Trophoblast cell (in vitro differentiated cells and primary cell): ENCODE data around the gene OARD1.

Experiments
- DNase-seq, 2 donors: peaks; one replicate each; pipeline ENCODE4 v3.0.0-alpha.2; 2016
- H2AFZ ChIP-seq: 2 replicates; pipeline ENCODE4 v1.6.1; 2013; ENCODE audit warnings: low read length, moderate library complexity, mild to moderate bottlenecking; ENCODE audit not compliant: insufficient read depth, poor library complexity
- H2AK5ac ChIP-seq: 2 replicates; pipeline ENCODE4 v1.6.1; 2013; ENCODE audit warnings: mild to moderate bottlenecking, low read length
- H2BK120ac ChIP-seq: 2 replicates; pipeline ENCODE4 v1.6.1; 2013; ENCODE audit warnings: low read length, mild to moderate bottlenecking, moderate library complexity; ENCODE audit not compliant: insufficient read depth, poor library complexity
- H2BK12ac ChIP-seq: 2 replicates; pipeline ENCODE4 v1.6.1; 2013; ENCODE audit warnings: mild to moderate bottlenecking, low read length, moderate library complexity
- H2BK5ac ChIP-seq: 2 replicates; pipeline ENCODE4 v1.6.1; 2013; ENCODE audit warnings: low read length, low read depth, moderate library complexity, mild to moderate bottlenecking; ENCODE audit not compliant: poor library complexity
- H3K14ac ChIP-seq: 2 replicates; pipeline ENCODE4 v1.6.1; 2013; ENCODE audit warnings: mild to moderate bottlenecking, low read length
- H3K18ac ChIP-seq: 2 replicates; pipeline ENCODE4 v1.6.1; 2013; ENCODE audit warnings: mild to moderate bottlenecking, low read length
- H3K23ac ChIP-seq: 2 replicates; pipeline ENCODE4 v1.6.1; 2013; ENCODE audit warnings: low read length
- H3K27ac ChIP-seq: 2 replicates; pipeline ENCODE4 v1.5.1; 2013; ENCODE audit warnings: low read depth, mild to moderate bottlenecking, inconsistent platforms, low read length, moderate library complexity
- H3K27me3 ChIP-seq: 2 replicates; pipeline ENCODE4 v1.6.1; 2013; ENCODE audit warnings: inconsistent platforms, mild to moderate bottlenecking, low read length, moderate library complexity; ENCODE audit not compliant: insufficient read depth
- H3K36me3 ChIP-seq, 2 experiments: 1 replicate in 1 of 2; 2 replicates in 1 of 2; pipeline ENCODE4 v1.6.1; 2013; ENCODE audit warnings: low read length in 2 of 2, mild to moderate bottlenecking in 2 of 2, moderate library complexity in 1 of 2; ENCODE audit not compliant: insufficient read depth in 2 of 2, control insufficient read depth in 1 of 2
- H3K4ac ChIP-seq: 2 replicates; pipeline ENCODE4 v1.6.1; 2013; ENCODE audit warnings: low read depth, mild to moderate bottlenecking, low read length, moderate library complexity
- H3K4me1 ChIP-seq, 2 experiments: 1 replicate in 1 of 2; 2 replicates in 1 of 2; pipeline ENCODE4 v1.6.1; 2013; ENCODE audit warnings: low read length in 2 of 2, mild to moderate bottlenecking in 2 of 2, moderate library complexity in 1 of 2; ENCODE audit not compliant: insufficient read depth in 2 of 2, control insufficient read depth in 1 of 2
- H3K4me2 ChIP-seq: 2 replicates; pipeline ENCODE4 v1.6.1; 2013; ENCODE audit warnings: inconsistent platforms, mild to moderate bottlenecking, low read length, moderate library complexity
- H3K4me3 ChIP-seq: 2 replicates; pipeline ENCODE4 v1.5.1; 2013; ENCODE audit warnings: mild to moderate bottlenecking, low read depth, low read length, inconsistent platforms
- H3K79me1 ChIP-seq: one replicate; pipeline ENCODE4 v1.6.1; 2013; ENCODE audit warnings: low read length
- H3K79me2 ChIP-seq: 2 replicates; pipeline ENCODE4 v1.6.1; 2013; ENCODE audit warnings: low read length, mild to moderate bottlenecking; ENCODE audit not compliant: control insufficient read depth, insufficient read depth, poor library complexity
- H3K9ac ChIP-seq: 2 replicates; pipeline ENCODE4 v1.6.1; 2013; ENCODE audit warnings: mild to moderate bottlenecking, low read length
- H3K9me3 ChIP-seq: 2 replicates; pipeline ENCODE4 v1.6.1; 2013; ENCODE audit warnings: low read depth, mild to moderate bottlenecking, control low read depth, inconsistent platforms, low read length; ENCODE audit not compliant: insufficient read depth
- H4K12ac ChIP-seq: 2 replicates; pipeline ENCODE4 v1.6.1; 2013; ENCODE audit warnings: low read depth, mild to moderate bottlenecking, low read length, moderate library complexity
- H4K8ac ChIP-seq: 2 replicates; pipeline ENCODE4 v1.6.1; 2013; ENCODE audit warnings: low read depth, mild to moderate bottlenecking, low read length, moderate library complexity
- H4K91ac ChIP-seq: one replicate; pipeline ENCODE4 v1.6.1; 2013; ENCODE audit warnings: low read depth, mild to moderate bottlenecking, low read length, moderate library complexity
- WGBS: extraction: QIAGEN DNeasy Blood & Tissue Kit; methylation state at CpG from one replicate; pipeline ENCODE4 v1.1.7; 2013; ENCODE audit warnings: missing lambda C conversion rate; ENCODE audit not compliant: insufficient read length, insufficient coverage; ENCODE audit errors: extremely low coverage; 5-methylcytosine and 5-hydroxymethylcytosine counted together

OARD1 gene

DNA sequence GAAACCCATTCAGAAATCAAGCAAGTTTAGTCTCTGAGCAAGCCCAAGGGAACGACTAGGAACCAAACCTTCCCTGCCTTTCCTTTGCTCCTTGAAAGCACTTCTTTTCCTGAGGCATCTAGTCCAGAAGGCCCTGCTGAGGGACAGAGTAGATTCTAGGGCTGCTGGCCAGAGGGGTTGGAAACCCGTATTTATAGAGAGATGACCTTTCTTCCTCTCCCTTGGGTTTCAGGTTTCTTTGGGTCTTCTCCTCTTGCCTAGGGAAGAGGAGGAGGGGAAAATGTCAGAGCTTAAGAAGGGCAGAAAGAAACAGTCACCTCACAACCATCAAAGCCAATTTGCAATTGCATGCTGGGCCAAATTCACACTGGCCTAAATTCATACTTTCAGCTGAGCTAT is 13.4 kb downstream of the OARD1 start:
- H4K8ac ChIP-seq = no peak overlapping the region
- peaks cover under 1% of the 10 kb centered on the region for H3K79me1 ChIP-seq
- no peak overlapping the region for H2AK5ac ChIP-seq
- H2BK5ac ChIP-seq = no peak overlapping the region
- H3K9me3 ChIP-seq = no peaks in the 10 kb centered on the region
- no peak overlapping the region for H4K12ac ChIP-seq
- no CpG with 5 or more reads among the region's 2 CpGs for WGBS
- H3K23ac ChIP-seq = no peak overlapping the region
- H3K27me3 ChIP-seq = no peaks in the 10 kb centered on the region
- no peaks in the 10 kb centered on the region for H3K36me3 ChIP-seq
- H3K9ac ChIP-seq = no peak overlapping the region
- H3K79me2 ChIP-seq = no peaks in the 10 kb centered on the region
- H2BK120ac ChIP-seq = peak overlapping the region; percentile 10
- no peak overlapping the region for H3K4me2 ChIP-seq
- no peak overlapping the region for H3K14ac ChIP-seq
- H3K4ac ChIP-seq = no peak overlapping the region
- H2BK12ac ChIP-seq = peak overlapping the region; percentile 17
- peak overlapping the region; percentile 10 for H3K27ac ChIP-seq
- peak in 1 of 2 donors; percentile 23 for DNase-seq
- H3K4me1 ChIP-seq = peaks cover 11 to 15% of the 10 kb centered on the region in 2 experiments
- peak overlapping the region; percentile 16 for H4K91ac ChIP-seq
- no peak overlapping the region for H3K4me3 ChIP-seq
- H3K18ac ChIP-seq = no peak overlapping the region
- H2AFZ ChIP-seq = no peak overlapping the region

DNA sequence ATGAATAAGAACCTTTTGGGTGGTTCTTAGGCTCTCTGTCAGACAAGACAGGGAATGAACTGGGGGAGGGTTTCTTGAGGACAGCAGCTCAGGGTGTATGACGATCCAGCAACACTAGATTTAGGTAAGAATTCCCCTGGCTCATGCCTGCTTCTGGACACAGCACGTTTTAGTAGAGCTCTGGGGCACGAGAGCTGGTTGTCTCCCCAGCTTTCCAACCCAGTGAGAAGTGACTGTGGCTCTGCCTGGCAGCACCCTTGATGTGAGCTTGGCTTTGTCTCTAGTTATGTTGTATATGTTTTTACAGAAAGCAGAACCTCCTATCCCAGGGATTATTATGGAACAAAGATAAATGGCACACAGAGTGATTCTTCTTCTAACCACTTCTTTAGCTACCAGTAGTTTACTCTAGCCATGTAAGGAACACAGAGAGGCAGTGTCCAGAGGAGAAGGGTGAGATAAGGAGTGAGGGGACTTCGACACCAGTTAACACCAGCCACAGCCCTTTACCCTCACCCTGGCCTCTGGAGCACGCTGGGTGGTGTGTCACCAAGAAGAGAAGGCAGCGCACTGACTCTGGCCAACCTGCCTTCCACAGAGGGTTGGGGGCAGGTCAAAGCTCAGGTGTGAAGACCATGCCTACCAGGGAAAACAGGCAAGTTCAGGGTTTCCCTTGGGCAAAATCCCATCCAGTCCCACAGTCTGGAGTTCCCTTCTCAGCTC is 15.2 kb downstream of the OARD1 start:
- Histone ChIP-seq H2AFZ (no peak overlapping the region), H3K4me2 (no peak overlapping the region), H3K79me2 (no peaks in the 10 kb centered on the region), H3K9me3 (no peaks in the 10 kb centered on the region), H2AK5ac (no peak overlapping the region), H3K14ac (no peak overlapping the region), H2BK5ac (no peak overlapping the region), H2BK120ac (no peak overlapping the region), H3K4me1 (peaks cover 11 to 19% of the 10 kb centered on the region in 2 experiments), H3K23ac (no peak overlapping the region), H4K12ac (no peak overlapping the region), H4K91ac (no peak overlapping the region), H3K79me1 (no peaks in the 10 kb centered on the region), H3K27ac (no peak overlapping the region), H3K18ac (no peak overlapping the region), H3K27me3 (no peaks in the 10 kb centered on the region), H3K9ac (no peak overlapping the region), H2BK12ac (peak overlapping the region; percentile 34), H3K36me3 (no peaks in the 10 kb centered on the region), H4K8ac (no peak overlapping the region), H3K4me3 (no peak overlapping the region), H3K4ac (no peak overlapping the region)
- DNase-seq = no peak
- no CpG with 5 or more reads among the region's 6 CpGs for WGBS

DNA sequence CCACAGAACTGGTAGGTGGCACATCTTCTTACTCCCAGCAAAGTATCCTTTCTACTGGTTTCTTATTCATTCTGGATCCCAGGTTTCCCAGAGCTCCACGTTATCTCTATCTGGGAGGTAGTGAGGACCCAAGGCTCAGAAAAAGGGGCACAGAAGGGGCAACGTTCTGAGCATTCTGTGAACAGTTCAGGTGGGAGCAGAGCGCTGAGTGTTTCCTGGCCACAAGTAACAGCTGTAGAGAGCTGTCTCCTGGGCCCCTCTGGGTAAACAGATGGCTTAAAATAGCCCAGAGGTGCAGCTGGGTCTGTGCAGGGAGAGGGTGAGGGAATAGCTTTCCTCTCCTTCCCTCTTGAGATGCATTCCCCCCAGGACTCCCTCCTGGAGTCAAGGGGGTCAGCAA is 17.0 kb downstream of the OARD1 start:
- Histone ChIP-seq H3K4me1 (peaks cover 14 to 22% of the 10 kb centered on the region in 2 experiments), H3K4ac (no peak overlapping the region), H3K9ac (no peak overlapping the region), H3K36me3 (no peaks in the 10 kb centered on the region), H3K4me3 (no peak overlapping the region), H2AFZ (no peak overlapping the region), H3K79me1 (peaks cover 2% of the 10 kb centered on the region), H3K23ac (no peak overlapping the region), H2BK12ac (no peak overlapping the region), H3K79me2 (no peaks in the 10 kb centered on the region), H3K4me2 (no peak overlapping the region), H2AK5ac (no peak overlapping the region), H3K27ac (no peak overlapping the region), H4K12ac (no peak overlapping the region), H4K8ac (no peak overlapping the region), H3K14ac (no peak overlapping the region), H2BK5ac (no peak overlapping the region), H3K27me3 (no peaks in the 10 kb centered on the region), H3K9me3 (no peaks in the 10 kb centered on the region), H3K18ac (no peak overlapping the region), H2BK120ac (no peak overlapping the region), H4K91ac (no peak overlapping the region)
- no CpG with 5 or more reads among the region's 3 CpGs for WGBS
- no peak for DNase-seq

DNA sequence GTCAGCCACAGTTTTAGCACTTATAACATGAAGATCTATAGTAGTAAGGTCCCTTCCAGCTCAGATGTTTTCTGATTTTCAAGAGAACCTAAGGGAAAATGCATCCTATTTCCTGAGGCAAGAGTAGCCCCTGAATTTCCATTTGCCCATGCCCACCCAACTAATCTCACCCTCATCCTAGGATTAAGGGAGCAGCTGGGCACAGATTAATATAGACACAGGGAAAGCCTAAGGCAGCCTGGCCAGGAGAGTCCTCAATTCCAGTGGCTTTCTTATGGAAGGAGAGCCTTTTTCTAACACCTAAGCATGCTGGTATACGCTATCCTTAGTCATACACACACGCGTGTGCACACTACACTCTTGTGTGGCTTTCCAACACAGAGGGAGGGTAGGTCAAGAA is 17.6 kb downstream of the OARD1 start:
- no peaks in the 10 kb centered on the region for H3K79me2 ChIP-seq
- WGBS = no CpG with 5 or more reads among the region's 3 CpGs

More for the DNA sequence above, 17.6 kb downstream of the OARD1 start:
- H4K8ac ChIP-seq = no peak overlapping the region
- H3K27me3 ChIP-seq = no peaks in the 10 kb centered on the region
- H3K14ac ChIP-seq = no peak overlapping the region
- H3K27ac ChIP-seq = no peak overlapping the region
- H2AK5ac ChIP-seq = no peak overlapping the region
- H3K18ac ChIP-seq = no peak overlapping the region
- H3K9ac ChIP-seq = no peak overlapping the region
- no peaks in the 10 kb centered on the region for H3K9me3 ChIP-seq
- no peak overlapping the region for H4K12ac ChIP-seq
- H3K23ac ChIP-seq = no peak overlapping the region
- no peak overlapping the region for H2AFZ ChIP-seq
- DNase-seq = no peak
- peaks cover 18 to 25% of the 10 kb centered on the region in 2 experiments for H3K4me1 ChIP-seq
- H2BK120ac ChIP-seq = no peak overlapping the region
- H3K79me1 ChIP-seq = peaks cover 3% of the 10 kb centered on the region
- no peak overlapping the region for H3K4me2 ChIP-seq
- no peak overlapping the region for H2BK12ac ChIP-seq
- H3K4me3 ChIP-seq = no peak overlapping the region
- no peaks in the 10 kb centered on the region for H3K36me3 ChIP-seq
- no peak overlapping the region for H4K91ac ChIP-seq
- H3K4ac ChIP-seq = no peak overlapping the region
- no peak overlapping the region for H2BK5ac ChIP-seq
